SU-DHL-6 (cell line): ENCODE results near the gene CYP2W1.

Experiments
- H2AFZ ChIP-seq: fragments of 200-600 bp; sonication (generic); 2 replicates; pipeline ENCODE4 v1.6.1; 2014; ENCODE audit warnings: low read depth, mild to moderate bottlenecking, moderate library complexity, mixed read lengths, antibody characterized with exemption, low read length; ENCODE audit not compliant: severe bottlenecking
- H3F3A ChIP-seq: fragments of 200-600 bp; shearing (Covaris generic); 2 replicates; pipeline ENCODE4 v1.6.0; 2016; ENCODE audit warnings: antibody characterized with exemption, mild to moderate bottlenecking; ENCODE audit not compliant: insufficient read depth
- H3K27ac ChIP-seq: fragments of 200-600 bp; sonication (generic); 2 replicates; pipeline ENCODE4 v1.5.1; 2016; ENCODE audit warnings: low read depth, mild to moderate bottlenecking, low read length, moderate library complexity, mixed read lengths
- H3K27me3 ChIP-seq: fragments of 200-600 bp; sonication (generic), shearing (Covaris generic); 2 replicates; pipeline ENCODE4 v1.6.0; 2014; ENCODE audit warnings: mild to moderate bottlenecking, low read length
- H3K36me3 ChIP-seq: fragments of 200-600 bp; sonication (generic); 2 replicates; pipeline ENCODE4 v1.6.1; 2014; ENCODE audit warnings: mild to moderate bottlenecking, low read length, mixed read lengths
- H3K4me2 ChIP-seq: fragments of 300-600, 200-600 bp; shearing (Covaris generic), sonication (generic); 2 replicates; pipeline ENCODE4 v1.6.0; 2014; ENCODE audit warnings: low read length, low read depth, mild to moderate bottlenecking; ENCODE audit not compliant: poor library complexity, severe bottlenecking
- H3K4me3 ChIP-seq: fragments of 200-600 bp; sonication (generic); 2 replicates; pipeline ENCODE4 v1.5.1; 2014; ENCODE audit warnings: antibody characterized with exemption, low read length, mild to moderate bottlenecking, mixed read lengths; ENCODE audit not compliant: insufficient read depth, poor library complexity, severe bottlenecking
- H3K79me2 ChIP-seq: fragments of 200-600 bp; sonication (generic); 2 replicates; pipeline ENCODE4 v1.6.1; 2014; ENCODE audit warnings: mild to moderate bottlenecking, low read length, moderate library complexity; ENCODE audit not compliant: insufficient read depth
- H3K9ac ChIP-seq: fragments of 200-600 bp; sonication (generic); 2 replicates; pipeline ENCODE4 v1.7.0; 2014; ENCODE audit warnings: mild to moderate bottlenecking, low read length
- H3K9me2 ChIP-seq: fragments of 200-600 bp; sonication (generic); replicated peaks from 2 replicates; pipeline ENCODE4 v1.6.1; 2014; ENCODE audit warnings: low read length; ENCODE audit not compliant: insufficient read depth
- H3K9me3 ChIP-seq: fragments of 200-600 bp; sonication (generic); 2 replicates; pipeline ENCODE4 v1.6.1; 2014; ENCODE audit warnings: low read length, mixed read lengths; ENCODE audit not compliant: insufficient read depth
- H4K20me1 ChIP-seq: fragments of 200-600 bp; sonication (generic); 2 replicates; pipeline ENCODE4 v1.6.1; 2014; ENCODE audit warnings: low read depth, mild to moderate bottlenecking, antibody characterized with exemption, low read length, moderate library complexity, mixed read lengths
- CTCF ChIP-seq: fragments of 200-600 bp; sonication (generic); IDR thresholded peaks from one replicate; pipeline ENCODE4 v1.5.1; 2017; ENCODE audit warnings: antibody characterized with exemption, mild to moderate bottlenecking, low read length, moderate library complexity; ENCODE audit not compliant: insufficient read depth, poor library complexity, severe bottlenecking
- EZH2phosphoT487 ChIP-seq: fragments of 200-600 bp; sonication (generic), shearing (Covaris generic); conservative IDR thresholded peaks from 2 replicates; pipeline ENCODE4 v1.6.1; 2018; ENCODE audit warnings: mild to moderate bottlenecking, antibody characterized with exemption, low read length, moderate library complexity, mixed read lengths

Gene CYP2W1

GRCh38 chr7:951881-952547, 31.0 kb upstream of the CYP2W1 start:
- H3K27me3 ChIP-seq: no peaks in the 10 kb centered on the region
- no peaks in the 10 kb centered on the region for H3F3A ChIP-seq

GRCh38 chr7:952548-953441, 30.2 kb upstream of the CYP2W1 start:
- no peaks in the 10 kb centered on the region for H3F3A ChIP-seq
- H3K27ac ChIP-seq: no peak overlapping the region
- TF ChIP-seq CTCF: no peak
- TF ChIP-seq EZH2phosphoT487: no peak
- H3K79me2 ChIP-seq: no peaks in the 10 kb centered on the region
- no peaks in the 10 kb centered on the region for H3K9me3 ChIP-seq
- H3K9ac ChIP-seq: no peak overlapping the region
- no peak overlapping the region for H3K4me3 ChIP-seq
- no peaks in the 10 kb centered on the region for H4K20me1 ChIP-seq
- no peaks in the 10 kb centered on the region for H3K9me2 ChIP-seq
- H3K27me3 ChIP-seq: no peaks in the 10 kb centered on the region
- H2AFZ ChIP-seq: no peak overlapping the region
- H3K4me2 ChIP-seq: no peak overlapping the region
- no peaks in the 10 kb centered on the region for H3K36me3 ChIP-seq

More at GRCh38 chr7:951881-952547, 31.0 kb upstream of the CYP2W1 start:
- Histone ChIP-seq H3K4me3 (no peak overlapping the region), H3K9me3 (no peaks in the 10 kb centered on the region), H4K20me1 (no peaks in the 10 kb centered on the region), H3K27ac (no peak overlapping the region), H3K9ac (no peak overlapping the region), H2AFZ (no peak overlapping the region), H3K36me3 (no peaks in the 10 kb centered on the region), H3K4me2 (no peak overlapping the region), H3K79me2 (no peaks in the 10 kb centered on the region), H3K9me2 (no peaks in the 10 kb centered on the region)
- TF ChIP-seq EZH2phosphoT487 (no peak), CTCF (no peak)

- Histone ChIP-seq H3K27me3 (no peaks in the 10 kb centered on the region), H3K4me2 (no peak overlapping the region), H3K9me3 (no peaks in the 10 kb centered on the region), H3K27ac (no peak overlapping the region), H3K79me2 (no peaks in the 10 kb centered on the region), H4K20me1 (no peaks in the 10 kb centered on the region), H3K9ac (no peak overlapping the region), H3K36me3 (no peaks in the 10 kb centered on the region), H3F3A (no peaks in the 10 kb centered on the region), H3K9me2 (no peaks in the 10 kb centered on the region), H2AFZ (no peak overlapping the region), H3K4me3 (no peak overlapping the region)
- no peak for TF ChIP-seq CTCF
- no peak for TF ChIP-seq EZH2phosphoT487
Observed at GRCh38 chr7:953547-954327, 29.2 kb upstream of the CYP2W1 start.
